Measurements from ENCODE around the gene EMILIN3. TPM values are rescaled to one million over a fixed set of nuclear protein-coding genes. Genes with fewer than 3 reads are reported as not detected.

The EMILIN3 gene
- total RNA-seq, 1 experiment from 2014 or later: not detected

DNA sequence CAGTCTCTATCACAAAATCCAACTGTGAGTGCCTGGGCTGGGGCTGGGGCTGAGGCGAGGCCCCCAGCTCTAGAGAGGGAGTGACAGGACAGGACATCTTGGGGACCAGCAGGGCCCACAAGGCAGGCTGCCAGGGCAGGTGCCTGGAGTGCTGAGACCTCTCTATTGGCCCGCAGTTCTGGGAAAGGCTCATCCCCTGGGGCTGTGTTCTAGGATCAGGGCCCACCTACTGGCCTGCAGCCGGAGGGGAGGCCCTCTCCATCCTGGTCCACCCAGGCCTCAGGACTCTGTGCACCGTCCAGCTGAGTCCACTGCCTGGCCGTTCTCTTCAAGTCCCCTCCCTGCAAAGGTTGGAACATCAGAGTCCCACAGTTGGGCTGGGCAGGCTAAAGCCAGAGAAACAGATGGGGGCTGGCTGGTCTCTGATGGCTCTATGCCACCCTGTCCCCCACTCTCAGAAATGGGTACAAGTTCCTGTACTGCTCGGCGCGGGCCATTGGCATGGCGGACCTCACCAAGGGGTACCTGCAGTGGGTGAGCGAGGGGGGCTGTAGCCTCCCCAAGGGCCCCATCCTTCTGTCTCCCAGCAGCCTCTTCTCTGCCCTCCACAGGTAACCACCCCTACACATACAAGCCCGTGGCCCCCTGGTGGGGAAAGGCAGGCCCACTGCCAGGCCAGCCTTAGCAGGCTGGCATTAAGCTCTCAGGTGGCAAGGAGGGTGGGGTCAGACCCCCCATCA is 9.0 kb downstream of the EMILIN3 start:
- Histone ChIP-seq H3K9me2 (ENCODE audit: insufficient read depth) (no peaks in the 10 kb centered on the region), H3K27ac (ENCODE audit: low read depth, low read length) (no peak overlapping the region), H3K4me2 (ENCODE audit: low read length) (no peak overlapping the region), H4K20me1 (ENCODE audit: insufficient read depth) (no peaks in the 10 kb centered on the region), H3K9ac (ENCODE audit: low read length) (no peak overlapping the region), H2AFZ (ENCODE audit: low read depth, low read length, poor library complexity, severe bottlenecking) (no peak overlapping the region), H3K36me3 (ENCODE audit: control insufficient read depth in 1 of 2, insufficient read depth in 2 of 2, low read length in 2 of 2) (0 out of 4 replicates have a peak, but pooled peaks cover 0 to 3% of the 10 kb centered on the region in 2 experiments), H3K79me2 (ENCODE audit: insufficient read depth, low read length) (no peaks in the 10 kb centered on the region), H3K4me3 (replicated peaks in 1 of 2; ENCODE audit: low read depth in 1 of 2, low read length in 2 of 2) (no peak overlapping the region), H3K9me3 (ENCODE audit: control insufficient read depth in 1 of 2, insufficient read depth in 1 of 2, low read depth in 1 of 2, low read length in 2 of 2) (no peaks in the 10 kb centered on the region), H3K27me3 (ENCODE audit: insufficient read depth, low read length) (no peaks in the 10 kb centered on the region), H3K4me1 (ENCODE audit: control insufficient read depth in 1 of 2, insufficient read depth in 2 of 2, low read length in 2 of 2) (no peaks in the 10 kb centered on the region)
- CTCF ChIA-PET: no interaction called here
- RAD21 ChIA-PET (ENCODE audit: low non-redundant PET in 1 of 2, low total read pairs in 2 of 2, uncharacterized antibody in 2 of 2, unreplicated experiment in 2 of 2): no interaction called here
- peak; percentile 49 for ATAC-seq
- POLR2A ChIA-PET: no interaction called here
- TF ChIP-seq CTCF (IDR thresholded peaks at IDR 0.05 in 2 of 3, conservative IDR thresholded peaks at IDR 0.05 in 1 of 3; ENCODE audit: borderline replicate concordance in 1 of 3, insufficient read depth in 1 of 3, low read depth in 2 of 3, low read length in 2 of 3): 0 out of 6 replicates have a peak, but pooled peaks of 1 of the 3 experiments have one; percentile 25
- TF ChIP-seq ZBTB33 (IDR thresholded peaks at IDR 0.05; ENCODE audit: extremely low read depth, insufficient replicate concordance, low read length): no peak
- BruUV-seq (replicated peaks): no TSS peak
- intact Hi-C loops (cut with micrococcal nuclease): no loop called here
- no peak for DNase-seq (ENCODE audit: low read depth, low spot score)
